H1 (cell line): ENCODE measurements around the gene UBASH3A. TPM values are rescaled to one million over a fixed set of nuclear protein-coding genes. Genes with fewer than 3 reads are reported as not detected.

Source experiments
- CTCF ChIA-PET: fragments of 300-600 bp; sonication (Branson Sonifier 250); formaldehyde crosslinking; loops from one replicate; lab custom pipeline; 2021; ENCODE audit not compliant: partially characterized antibody; lab: Charles Lee
- POLR2A ChIA-PET: fragments of 300-600 bp; sonication (Branson Sonifier 250); formaldehyde crosslinking; loops from one replicate; lab custom pipeline; 2021; ENCODE audit warnings: inconsistent platforms; ENCODE audit not compliant: partially characterized antibody; lab: Charles Lee
- DNase-seq, 2 experiments: peaks; one replicate each; pipeline versions ENCODE4 v3.0.0 to v3.0.0-alpha.2; 2010 to 2022; ENCODE audit warnings: low spot score in 2 of 2, low read depth in 1 of 2, mixed read lengths in 1 of 2
- FAIRE-seq: peaks from 2 replicates; lab custom pipeline; 2011; peaks lifted over from hg19 to GRCh38; lab: Jason Lieb, UNC
- H2AFZ ChIP-seq: 2 replicates; pipeline ENCODE4 v1.8.1; 2012; ENCODE audit warnings: low read length, inconsistent platforms
- H2AK5ac ChIP-seq: 2 replicates; pipeline ENCODE4 v1.6.1; 2013; ENCODE audit warnings: low read depth, low read length
- H2BK120ac ChIP-seq: replicated peaks from 2 replicates; pipeline ENCODE3; 2013; ENCODE audit warnings: low read depth, low read length, inconsistent platforms
- H2BK12ac ChIP-seq: 2 replicates; pipeline ENCODE4 v1.6.1; 2013; ENCODE audit warnings: low read depth, low read length
- H2BK15ac ChIP-seq: 2 replicates; pipeline ENCODE4 v1.6.1; 2013; ENCODE audit warnings: low read length
- H2BK20ac ChIP-seq: 2 replicates; pipeline ENCODE4 v1.6.1; 2013; ENCODE audit warnings: low read length
- H2BK5ac ChIP-seq: 2 replicates; pipeline ENCODE4 v1.6.1; 2013; ENCODE audit warnings: low read depth, low read length
- H3K14ac ChIP-seq: 2 replicates; pipeline ENCODE4 v1.6.1; 2013; ENCODE audit warnings: inconsistent platforms; ENCODE audit not compliant: insufficient read length
- H3K18ac ChIP-seq: 2 replicates; pipeline ENCODE4 v1.6.1; 2013; ENCODE audit warnings: low read length; ENCODE audit errors: extremely low read depth
- H3K23ac ChIP-seq: 2 replicates; pipeline ENCODE4 v1.6.1; 2013; ENCODE audit warnings: inconsistent platforms; ENCODE audit not compliant: insufficient read length
- H3K23me2 ChIP-seq: 2 replicates; pipeline ENCODE4 v1.6.1; 2013; ENCODE audit warnings: low read depth, low read length
- H3K27ac ChIP-seq: 2 replicates; pipeline ENCODE4 v1.6.1; 2011; ENCODE audit warnings: low read depth, low read length, inconsistent platforms
- H3K27me3 ChIP-seq, 4 experiments: replicated peaks in 1 of 4; 1 replicate in 1 of 4; 2 replicates in 3 of 4; pipeline versions ENCODE4 v1.6.1 to v1.8.1; 2011 to 2013; ENCODE audit warnings: low read length in 3 of 4, mild to moderate bottlenecking in 3 of 4, inconsistent platforms in 2 of 4, mixed read lengths in 2 of 4, moderate library complexity in 1 of 4; ENCODE audit not compliant: control insufficient read depth in 3 of 4, insufficient read depth in 3 of 4; ENCODE audit errors: extremely low read depth in 1 of 4
- H3K36me3 ChIP-seq, 4 experiments: 2 replicates each; pipeline versions ENCODE4 v1.6.1 to v1.8.1; 2011 to 2013; ENCODE audit warnings: mild to moderate bottlenecking in 4 of 4, low read length in 3 of 4, moderate library complexity in 2 of 4, control low read depth in 1 of 4, inconsistent platforms in 1 of 4; ENCODE audit not compliant: insufficient read depth in 4 of 4, control insufficient read depth in 2 of 4
- H3K4ac ChIP-seq: replicated peaks from 2 replicates; pipeline ENCODE3; 2013; ENCODE audit warnings: low read length, low read depth, mixed read lengths, inconsistent platforms; ENCODE audit not compliant: insufficient read length
- H3K4me1 ChIP-seq, 4 experiments: replicated peaks in 1 of 4; 1 replicate in 1 of 4; 2 replicates in 3 of 4; pipeline versions ENCODE4 v1.6.1 to v1.8.1; 2011 to 2013; ENCODE audit warnings: low read length in 3 of 4, inconsistent platforms in 2 of 4, mixed read lengths in 1 of 4; ENCODE audit not compliant: insufficient read depth in 4 of 4, control insufficient read depth in 3 of 4
- H3K4me2 ChIP-seq, 2 experiments: 2 replicates each; pipeline versions ENCODE4 v1.6.1 to v1.8.1; 2011 to 2013; ENCODE audit warnings: low read depth in 2 of 2, low read length in 2 of 2, control low read depth in 1 of 2, inconsistent platforms in 1 of 2, mild to moderate bottlenecking in 1 of 2; ENCODE audit not compliant: insufficient read depth in 1 of 2
- H3K4me3 ChIP-seq, 4 experiments: fragments of 200-600, 300-600 bp in 1 of 4; sonication (generic), shearing (Covaris generic), sonication (Bioruptor Twin) in 1 of 4; 2 replicates each; pipeline versions ENCODE4 v1.5.1 to v1.8.1; 2011 to 2016; ENCODE audit warnings: low read length in 4 of 4, low read depth in 3 of 4, control low read depth in 2 of 4, inconsistent platforms in 2 of 4, mild to moderate bottlenecking in 2 of 4, mixed read lengths in 1 of 4, moderate library complexity in 1 of 4; ENCODE audit not compliant: insufficient read depth in 2 of 4; ENCODE audit errors: extremely low read depth in 1 of 4
- H3K56ac ChIP-seq: replicated peaks from 2 replicates; pipeline ENCODE3; 2013; ENCODE audit warnings: low read depth, mild to moderate bottlenecking, mixed read lengths, low read length, inconsistent platforms; ENCODE audit not compliant: insufficient read length
- H3K79me1 ChIP-seq: 2 replicates; pipeline ENCODE4 v1.6.1; 2013; ENCODE audit warnings: low read depth, low read length, control low read depth
- H3K79me2 ChIP-seq, 2 experiments: 2 replicates each; pipeline versions ENCODE4 v1.6.1 to v1.8.1; 2012 to 2013; ENCODE audit warnings: low read length in 2 of 2, mild to moderate bottlenecking in 2 of 2, inconsistent platforms in 1 of 2; ENCODE audit not compliant: insufficient read depth in 2 of 2, control insufficient read depth in 1 of 2
- H3K9ac ChIP-seq, 4 experiments: replicated peaks in 1 of 4; 1 replicate in 1 of 4; 2 replicates in 3 of 4; pipeline versions ENCODE4 v1.6.1 to v1.8.1; 2011 to 2013; ENCODE audit warnings: low read depth in 3 of 4, low read length in 3 of 4, control low read depth in 2 of 4, mild to moderate bottlenecking in 2 of 4, moderate library complexity in 2 of 4, inconsistent platforms in 1 of 4; ENCODE audit errors: extremely low read depth in 1 of 4
- H3K9me3 ChIP-seq, 2 experiments: 2 replicates each; pipeline versions ENCODE4 v1.6.1 to v1.8.1; 2012 to 2013; ENCODE audit warnings: mild to moderate bottlenecking in 2 of 2, moderate library complexity in 2 of 2, control low read depth in 1 of 2, inconsistent platforms in 1 of 2, low read depth in 1 of 2, low read length in 1 of 2, mixed read lengths in 1 of 2; ENCODE audit not compliant: insufficient read depth in 2 of 2
- H4K20me1 ChIP-seq, 2 experiments: replicated peaks in 1 of 2; 2 replicates each; pipeline versions ENCODE3 to v1.8.1; 2011 to 2013; ENCODE audit warnings: inconsistent platforms in 2 of 2, low read length in 2 of 2, mild to moderate bottlenecking in 1 of 2; ENCODE audit not compliant: insufficient read depth in 2 of 2, control insufficient read depth in 1 of 2
- H4K5ac ChIP-seq: 2 replicates; pipeline ENCODE4 v1.6.1; 2013; ENCODE audit warnings: low read length, low read depth, mixed read lengths, inconsistent platforms; ENCODE audit not compliant: insufficient read length
- H4K8ac ChIP-seq: 2 replicates; pipeline ENCODE4 v1.8.0; 2013; ENCODE audit warnings: mild to moderate bottlenecking, moderate library complexity, low read length, inconsistent platforms; ENCODE audit not compliant: insufficient read depth; ENCODE audit errors: extremely low read depth
- H4K91ac ChIP-seq: replicated peaks from 2 replicates; pipeline ENCODE3; 2013; ENCODE audit warnings: low read length, mixed read lengths, inconsistent platforms; ENCODE audit not compliant: insufficient read length
- EGR1 ChIP-seq: IDR thresholded peaks from 2 replicates; pipeline ENCODE4 v1.6.1; 2011; ENCODE audit warnings: low read depth, low read length, borderline replicate concordance
- WGBS, 2 experiments: shearing (Covaris generic) in 1 of 2; methylation state at CpG; one replicate each; pipeline versions ENCODE4 v1.1.6 to v1.1.7; 2013 to 2015; ENCODE audit warnings: low lambda C conversion rate in 2 of 2, mixed read lengths in 2 of 2, inconsistent platforms in 1 of 2, low coverage in 1 of 2, missing lambda C conversion rate in 1 of 2; ENCODE audit not compliant: insufficient replicate concordance in 2 of 2, insufficient coverage in 1 of 2, insufficient read length in 1 of 2; ENCODE audit errors: extremely low coverage in 1 of 2, missing lambda C conversion rate in 1 of 2; 5-methylcytosine and 5-hydroxymethylcytosine counted together
- polyA plus RNA-seq, 7 experiments: library from polyadenylated mRNA; depleted of rRNA in 3 of 7; stranded (reverse) in 5 of 7; unstranded in 2 of 7; fragments of >200 nt in 5 of 7; fragments of 200-250 nt in 2 of 7; gene quantifications; 1 replicate in 5 of 7; 2 replicates in 1 of 7; 4 replicates in 1 of 7; pipeline versions ENCODE4 v1.2.1 to v1.2.3, GENCODE V29; 2011 to 2013; ENCODE audit warnings: missing spikeins in 2 of 7, mixed read lengths in 2 of 7
- total RNA-seq: library from RNA; stranded (reverse); fragmentation: NEBNext Ultra II Directional; extraction: Animal tissue kit (Norgen Biotek cat#: 25700); gene quantifications from 2 replicates; pipeline ENCODE4 v1.2.1, GENCODE V29; 2021

Gene UBASH3A
- total and polyA plus RNA-seq, 2 of the 8 experiments (the other 6 are each of a cell fraction or from before 2014, with no cell fraction given), result not detected

- no peaks in the 10 kb centered on the region for H3K4me1 ChIP-seq
- POLR2A ChIA-PET, result no interaction called here
- no peak overlapping the region for H2AFZ ChIP-seq
- no peak overlapping the region for H3K27ac ChIP-seq
- no peaks in the 10 kb centered on the region for H3K9me3 ChIP-seq
- no peaks in the 10 kb centered on the region for H3K36me3 ChIP-seq
- H3K9ac ChIP-seq, result no peak overlapping the region
- no peak overlapping the region for H3K4ac ChIP-seq
- no peak overlapping the region for H3K23ac ChIP-seq
- H4K20me1 ChIP-seq, result peaks cover 0 to 9% of the 10 kb centered on the region in 2 experiments
- no peak overlapping the region for H2BK5ac ChIP-seq
- peak overlapping the region; percentile 61; the same call in 1 of the 2 replicates for H2BK15ac ChIP-seq
- H4K91ac ChIP-seq, result no peak overlapping the region
- no peak overlapping the region for H2BK12ac ChIP-seq
- FAIRE-seq (no peak), DNase-seq (no peak)
- no peaks in the 10 kb centered on the region for H3K79me2 ChIP-seq
- H2BK20ac ChIP-seq, result no peak overlapping the region
- H4K8ac ChIP-seq, result no peak overlapping the region
- CTCF ChIA-PET, result interaction anchor here (0.5 to 1.7 kb wide), 5 partner anchors 24 to 183 kb away, joined by 3 to 4 read pairs (median 3); no protein-coding TSS in a partner anchor
- no peak overlapping the region for H2AK5ac ChIP-seq
- H3K27me3 ChIP-seq, result no peaks in the 10 kb centered on the region
- H3K56ac ChIP-seq, result no peak overlapping the region
- no peak for TF ChIP-seq EGR1
- no peak overlapping the region for H3K4me3 ChIP-seq
- H3K23me2 ChIP-seq, result peaks cover 6% of the 10 kb centered on the region; the same call in 1 of the 2 replicates
- no peak overlapping the region for H4K5ac ChIP-seq
- H3K14ac ChIP-seq, result no peak overlapping the region
- H3K18ac ChIP-seq, result no peak overlapping the region
- no peaks in the 10 kb centered on the region for H3K79me1 ChIP-seq
- no peak overlapping the region for H3K4me2 ChIP-seq
- no peak overlapping the region for H2BK120ac ChIP-seq
- WGBS, 2 experiments, result 93% methylated on average over 13 of the region's 15 CpGs; no CpG with 5 or more reads in 1 of the 2 experiments
Observed at GRCh38 chr21:42443181-42443785, 39.6 kb downstream of the UBASH3A start.
